LNCaP clone FGC (cell line): ENCODE results near the gene SELENOI.

Experiments
- DNase-seq: peaks from one replicate; pipeline ENCODE4 v3.0.0-alpha.2; 2011; ENCODE audit warnings: low read depth
- H3K4me3 ChIP-seq: 2 replicates; pipeline ENCODE4 v1.5.1; 2011; ENCODE audit warnings: mild to moderate bottlenecking, low read depth, low read length, control low read depth
- TF ChIP-seq, protein P1 (sequence below): IDR thresholded peaks from 2 replicates; pipeline ENCODE4 v1.5.1; 2012; ENCODE audit warnings: mild to moderate bottlenecking; ENCODE audit not compliant: control insufficient read depth, insufficient read depth; ENCODE audit errors: extremely low read depth

SELENOI gene

GRCh38 chr2:26424221-26424620 lies 78.3 kb downstream of the SELENOI start:
- TF ChIP-seq, protein P1, sequence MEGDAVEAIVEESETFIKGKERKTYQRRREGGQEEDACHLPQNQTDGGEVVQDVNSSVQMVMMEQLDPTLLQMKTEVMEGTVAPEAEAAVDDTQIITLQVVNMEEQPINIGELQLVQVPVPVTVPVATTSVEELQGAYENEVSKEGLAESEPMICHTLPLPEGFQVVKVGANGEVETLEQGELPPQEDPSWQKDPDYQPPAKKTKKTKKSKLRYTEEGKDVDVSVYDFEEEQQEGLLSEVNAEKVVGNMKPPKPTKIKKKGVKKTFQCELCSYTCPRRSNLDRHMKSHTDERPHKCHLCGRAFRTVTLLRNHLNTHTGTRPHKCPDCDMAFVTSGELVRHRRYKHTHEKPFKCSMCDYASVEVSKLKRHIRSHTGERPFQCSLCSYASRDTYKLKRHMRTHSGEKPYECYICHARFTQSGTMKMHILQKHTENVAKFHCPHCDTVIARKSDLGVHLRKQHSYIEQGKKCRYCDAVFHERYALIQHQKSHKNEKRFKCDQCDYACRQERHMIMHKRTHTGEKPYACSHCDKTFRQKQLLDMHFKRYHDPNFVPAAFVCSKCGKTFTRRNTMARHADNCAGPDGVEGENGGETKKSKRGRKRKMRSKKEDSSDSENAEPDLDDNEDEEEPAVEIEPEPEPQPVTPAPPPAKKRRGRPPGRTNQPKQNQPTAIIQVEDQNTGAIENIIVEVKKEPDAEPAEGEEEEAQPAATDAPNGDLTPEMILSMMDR, result no peak
- DNase-seq, result no peak
- H3K4me3 ChIP-seq, result no peak overlapping the region

DNA sequence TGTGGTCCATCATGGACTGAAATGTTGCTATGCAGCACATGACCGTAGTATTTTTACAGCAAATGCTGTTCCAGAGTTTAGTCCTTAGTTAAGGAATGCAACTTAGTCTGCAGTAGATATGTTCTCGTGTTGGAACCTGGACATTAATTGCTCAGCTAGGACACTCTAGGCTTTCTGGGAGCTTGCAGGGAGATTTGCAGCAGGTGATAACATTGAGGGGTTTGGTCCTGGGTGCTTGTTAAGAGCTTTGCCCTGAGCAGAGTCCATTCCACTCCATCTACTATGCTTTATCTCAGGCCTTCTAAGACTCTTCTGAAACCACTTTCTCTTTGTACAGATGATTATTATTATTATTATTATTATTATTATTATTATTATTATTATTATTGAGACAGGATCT lies 82.9 kb downstream of the SELENOI start:
- TF ChIP-seq, protein P1, result no peak
- H3K4me3 ChIP-seq, result no peak overlapping the region
- no peak for DNase-seq

GRCh38 chr2:26429779-26430578 lies 84.0 kb downstream of the SELENOI start:
- H3K4me3 ChIP-seq, result no peak overlapping the region
- TF ChIP-seq, protein P1, result no peak
- DNase-seq, result peak; percentile 10

DNA sequence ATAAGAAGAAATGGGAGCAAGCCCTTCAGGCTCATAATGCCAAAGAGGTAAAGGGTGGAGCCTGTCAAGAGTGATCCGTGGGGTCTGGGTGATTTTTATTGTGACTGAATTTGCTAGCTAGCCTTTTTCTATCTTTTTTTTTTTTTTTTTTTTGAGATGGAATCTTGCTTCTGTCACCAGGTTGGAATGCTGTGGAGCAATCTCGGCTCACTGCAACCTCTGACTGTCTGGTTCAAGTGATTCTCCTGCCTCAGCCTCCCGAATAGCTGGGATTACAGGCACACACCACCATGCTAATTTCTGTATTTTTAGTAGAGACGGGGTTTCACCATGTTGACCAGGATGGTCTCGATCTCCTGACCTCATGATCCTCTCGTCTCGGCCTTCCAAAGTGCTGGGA lies 84.9 kb downstream of the SELENOI start:
- no peak for DNase-seq
- TF ChIP-seq, protein P1, result no peak
- no peak overlapping the region for H3K4me3 ChIP-seq

GRCh38 chr2:26432363-26432762 lies 86.4 kb downstream of the SELENOI start:
- H3K4me3 ChIP-seq, result no peak overlapping the region
- no peak for DNase-seq
- TF ChIP-seq, protein P1, result no peak

- H3K4me3 ChIP-seq, result no peak overlapping the region
- TF ChIP-seq, protein P1, result no peak
- no peak for DNase-seq
These were observed 86.9 kb downstream of the SELENOI start for GRCh38 chr2:26432859-26433258.

GRCh38 chr2:26435106-26435505 lies 89.2 kb downstream of the SELENOI start:
- no peak overlapping the region for H3K4me3 ChIP-seq
- TF ChIP-seq, protein P1, result no peak
- DNase-seq, result no peak
